ENCODE data around the gene LMAN2L.

- TF ChIP-seq POLR2AphosphoS5 (IDR thresholded peaks at IDR 0.05) (no peak), POLR2A (IDR thresholded peaks at IDR 0.05) (no peak), EP300 (IDR thresholded peaks at IDR 0.05) (no peak), CTCF (IDR thresholded peaks at IDR 0.05) (no peak)
Observed at GRCh38 chr2:96751800-96752199, 11.9 kb upstream of the LMAN2L start.
